ENCODE measurements around the gene CDC42BPA. TPM values are rescaled to one million over a fixed set of nuclear protein-coding genes. Genes with fewer than 3 reads are reported as not detected.

The CDC42BPA gene
- total RNA-seq, 1 experiment from 2014 or later, result 32.0 TPM

DNA sequence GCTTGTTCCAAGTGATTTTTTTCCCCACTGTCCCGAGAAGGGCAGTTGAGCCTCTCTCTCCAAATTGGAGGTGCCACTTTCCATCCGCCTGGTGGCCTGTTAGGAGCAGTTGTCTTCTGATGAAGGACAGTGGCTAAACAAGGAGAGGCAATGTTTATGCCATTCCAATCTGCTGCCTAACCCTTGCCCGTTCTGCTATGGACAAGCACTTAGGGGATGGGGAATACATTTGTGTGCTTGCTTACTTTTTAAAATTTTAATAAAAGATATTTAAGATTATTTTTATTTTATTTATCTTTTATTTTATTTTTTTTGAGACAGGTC, 366.2 kb downstream of the CDC42BPA start:
- ChIA-PET POLR2A (ENCODE audit: unreplicated experiment) (interaction anchor here (0.9 kb wide), 1 partner anchor 12 kb away, joined by 7 read pairs; the partner anchor contains the start of gene COQ8A), CTCF (no interaction called here)
- no peak for DNase-seq
- Histone ChIP-seq H2AFZ (ENCODE audit: low read length) (no peak overlapping the region), H3K9me2 (replicated peaks; ENCODE audit: low read length) (no peaks in the 10 kb centered on the region), H3K27ac (ENCODE audit: low read length) (no peak overlapping the region), H3K4me3 (ENCODE audit: low read length) (no peak overlapping the region), H3K4me2 (ENCODE audit: low read length) (no peak overlapping the region), H3K9ac (ENCODE audit: low read length) (no peak overlapping the region), H4K20me1 (ENCODE audit: low read length) (0 out of 2 replicates have a peak, but pooled peaks cover 9% of the 10 kb centered on the region), H3F3A (ENCODE audit: low read length, unreplicated experiment) (no peaks in the 10 kb centered on the region), H3K36me3 (ENCODE audit: low read depth, low read length) (no peaks in the 10 kb centered on the region), H3K9me3 (ENCODE audit: low read length) (no peaks in the 10 kb centered on the region), H3K4me1 (ENCODE audit: insufficient read depth, low read length) (no peaks in the 10 kb centered on the region; the same call in 1 of the 2 replicates), H3K79me2 (ENCODE audit: low read length) (peaks cover 65% of the 10 kb centered on the region), H3K27me3 (ENCODE audit: low read length) (no peaks in the 10 kb centered on the region)
- intact Hi-C loops (cut with micrococcal nuclease), result no loop called here
- no peak for ATAC-seq
- no peak for TF ChIP-seq EZH2 (IDR thresholded peaks at IDR 0.05; ENCODE audit: low read length, unreplicated experiment)
- TF ChIP-seq EZH2phosphoT487 (IDR thresholded peaks at IDR 0.05; ENCODE audit: borderline replicate concordance, low read length), result no peak
- TF ChIP-seq, protein P1, sequence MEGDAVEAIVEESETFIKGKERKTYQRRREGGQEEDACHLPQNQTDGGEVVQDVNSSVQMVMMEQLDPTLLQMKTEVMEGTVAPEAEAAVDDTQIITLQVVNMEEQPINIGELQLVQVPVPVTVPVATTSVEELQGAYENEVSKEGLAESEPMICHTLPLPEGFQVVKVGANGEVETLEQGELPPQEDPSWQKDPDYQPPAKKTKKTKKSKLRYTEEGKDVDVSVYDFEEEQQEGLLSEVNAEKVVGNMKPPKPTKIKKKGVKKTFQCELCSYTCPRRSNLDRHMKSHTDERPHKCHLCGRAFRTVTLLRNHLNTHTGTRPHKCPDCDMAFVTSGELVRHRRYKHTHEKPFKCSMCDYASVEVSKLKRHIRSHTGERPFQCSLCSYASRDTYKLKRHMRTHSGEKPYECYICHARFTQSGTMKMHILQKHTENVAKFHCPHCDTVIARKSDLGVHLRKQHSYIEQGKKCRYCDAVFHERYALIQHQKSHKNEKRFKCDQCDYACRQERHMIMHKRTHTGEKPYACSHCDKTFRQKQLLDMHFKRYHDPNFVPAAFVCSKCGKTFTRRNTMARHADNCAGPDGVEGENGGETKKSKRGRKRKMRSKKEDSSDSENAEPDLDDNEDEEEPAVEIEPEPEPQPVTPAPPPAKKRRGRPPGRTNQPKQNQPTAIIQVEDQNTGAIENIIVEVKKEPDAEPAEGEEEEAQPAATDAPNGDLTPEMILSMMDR (conservative IDR thresholded peaks at IDR 0.05; ENCODE audit: low read depth, low read length), result no peak
- no TSS peak for BruUV-seq (replicated peaks)

DNA sequence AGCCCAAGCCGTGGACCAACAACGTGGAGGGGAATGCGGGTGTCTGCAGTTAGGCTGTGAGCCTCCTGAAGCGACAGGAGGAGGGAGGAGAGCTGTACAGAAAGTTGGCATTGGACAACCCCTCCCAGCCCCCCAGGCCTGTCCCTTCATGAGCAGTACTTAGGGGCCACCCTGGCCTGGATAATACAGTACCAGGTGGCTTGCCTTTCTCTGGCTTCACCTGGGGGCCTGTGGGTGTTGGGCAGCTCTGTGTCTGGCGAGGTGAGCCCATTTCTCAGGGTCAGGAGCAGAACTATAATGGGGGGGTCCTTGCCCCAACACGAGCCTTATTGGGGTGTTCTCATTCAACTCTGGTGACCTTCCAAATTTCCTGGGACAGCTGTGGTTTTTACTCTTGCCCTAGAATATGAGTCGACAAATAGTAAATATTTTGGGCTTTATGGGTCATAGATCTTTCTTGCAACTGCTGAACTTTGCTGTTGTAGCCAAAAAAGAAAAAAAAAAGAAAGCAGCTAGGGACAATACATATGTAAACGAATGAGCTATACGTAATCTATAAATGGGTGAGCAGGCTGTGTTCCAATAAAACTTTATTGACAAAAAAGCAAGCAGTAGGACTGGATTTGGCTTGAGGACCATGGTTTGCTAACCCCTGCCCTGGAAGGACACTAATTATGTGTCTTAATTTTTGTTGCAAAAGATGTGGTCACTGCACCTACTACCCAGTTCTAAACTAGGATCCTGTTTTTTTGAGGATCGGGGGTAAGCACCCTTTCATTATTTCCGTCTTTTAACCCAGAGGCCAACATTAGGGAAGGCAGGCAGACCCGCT, 366.8 kb downstream of the CDC42BPA start:
- Histone ChIP-seq H3K27me3 (ENCODE audit: low read length) (no peaks in the 10 kb centered on the region), H3K27ac (ENCODE audit: low read length) (no peak overlapping the region), H3K9ac (ENCODE audit: low read length) (no peak overlapping the region), H3K4me3 (ENCODE audit: low read length) (no peak overlapping the region), H3K4me1 (ENCODE audit: insufficient read depth, low read length) (no peaks in the 10 kb centered on the region; the same call in 1 of the 2 replicates), H3K36me3 (ENCODE audit: low read depth, low read length) (no peaks in the 10 kb centered on the region), H3K9me3 (ENCODE audit: low read length) (no peaks in the 10 kb centered on the region), H3K9me2 (replicated peaks; ENCODE audit: low read length) (no peaks in the 10 kb centered on the region), H2AFZ (ENCODE audit: low read length) (no peak overlapping the region), H3K79me2 (ENCODE audit: low read length) (peaks cover 71% of the 10 kb centered on the region), H4K20me1 (ENCODE audit: low read length) (0 out of 2 replicates have a peak, but pooled peaks cover 9% of the 10 kb centered on the region), H3F3A (ENCODE audit: low read length, unreplicated experiment) (no peaks in the 10 kb centered on the region), H3K4me2 (ENCODE audit: low read length) (no peak overlapping the region)
- ATAC-seq (no peak; the same call in 1 of the 2 replicates), DNase-seq (peak; percentile 39)
- CTCF ChIA-PET, result no interaction called here
- POLR2A ChIA-PET (ENCODE audit: unreplicated experiment), result interaction anchor here (0.9 kb wide), 1 partner anchor 11 kb away, joined by 7 read pairs; the partner anchor contains the start of gene COQ8A
- TF ChIP-seq, protein P1 (conservative IDR thresholded peaks at IDR 0.05; ENCODE audit: low read depth, low read length), result no peak
- intact Hi-C loops (cut with micrococcal nuclease), result no loop called here
- no TSS peak for BruUV-seq (replicated peaks)

DNA sequence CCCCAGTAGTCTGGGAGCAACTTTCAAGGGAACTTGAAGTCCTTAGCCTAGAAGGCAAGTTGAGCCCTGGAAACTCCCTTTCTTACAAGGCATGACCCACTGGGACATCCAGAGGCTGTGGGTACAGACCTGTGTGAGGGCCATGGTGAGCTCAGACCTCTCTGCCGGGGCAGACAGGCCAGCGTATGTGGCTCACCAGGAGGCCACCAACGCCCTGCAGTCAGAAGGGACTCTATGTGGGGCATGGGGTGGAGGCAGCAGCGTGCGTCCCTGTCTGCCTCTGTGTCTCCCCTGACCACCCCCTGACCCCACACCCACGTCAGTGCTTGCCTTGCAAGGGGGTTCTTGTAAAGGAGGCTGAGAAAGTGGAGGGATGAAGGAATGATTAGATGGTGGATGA, 367.4 kb downstream of the CDC42BPA start:
- Histone ChIP-seq H3K9ac (ENCODE audit: low read length) (no peak overlapping the region), H3K27ac (ENCODE audit: low read length) (no peak overlapping the region), H3K9me2 (replicated peaks; ENCODE audit: low read length) (no peaks in the 10 kb centered on the region), H3K79me2 (ENCODE audit: low read length) (peaks cover 77% of the 10 kb centered on the region), H3K4me3 (ENCODE audit: low read length) (no peak overlapping the region), H3K27me3 (ENCODE audit: low read length) (no peaks in the 10 kb centered on the region), H3K4me1 (ENCODE audit: insufficient read depth, low read length) (no peaks in the 10 kb centered on the region; the same call in 1 of the 2 replicates), H3F3A (ENCODE audit: low read length, unreplicated experiment) (no peaks in the 10 kb centered on the region), H4K20me1 (ENCODE audit: low read length) (0 out of 2 replicates have a peak, but pooled peaks cover 9% of the 10 kb centered on the region), H3K36me3 (ENCODE audit: low read depth, low read length) (no peaks in the 10 kb centered on the region), H3K9me3 (ENCODE audit: low read length) (no peaks in the 10 kb centered on the region), H2AFZ (ENCODE audit: low read length) (no peak overlapping the region), H3K4me2 (ENCODE audit: low read length) (no peak overlapping the region)
- ATAC-seq (no peak), DNase-seq (no peak)
- intact Hi-C loops (cut with micrococcal nuclease), result no loop called here
- POLR2A ChIA-PET (ENCODE audit: unreplicated experiment), result interaction anchor here (0.5 kb wide), 1 partner anchor 84 kb away, joined by 3 read pairs; no protein-coding TSS in a partner anchor
- no TSS peak for BruUV-seq (replicated peaks)
- CTCF ChIA-PET, result interaction anchor here (0.6 kb wide), 1 partner anchor 177 kb away, joined by 4 read pairs; no protein-coding TSS in a partner anchor
- TF ChIP-seq, protein P1 (conservative IDR thresholded peaks at IDR 0.05; ENCODE audit: low read depth, low read length), result no peak
- TF ChIP-seq EZH2phosphoT487 (IDR thresholded peaks at IDR 0.05; ENCODE audit: borderline replicate concordance, low read length) (no peak), EZH2 (IDR thresholded peaks at IDR 0.05; ENCODE audit: low read length, unreplicated experiment) (no peak)
